Immature natural killer cell (primary cell): ENCODE measurements around the gene PRKCI. TPM values are rescaled to one million over a fixed set of nuclear protein-coding genes. Genes with fewer than 3 reads are reported as not detected.
A peak's percentile ranks its signal among the peaks of the same experiment; 100 is the strongest.
"Not testable (repeated sequence)": the region's sequence is repeated elsewhere in the genome, so short reads cannot be mapped to it uniquely, and the experiment has no call there.

Experiments
- DNase-seq, 3 donors: peaks; one replicate each; pipeline ENCODE4 v3.0.0; 2022; ENCODE audit warnings: mixed read lengths in 1 of 3
- H3K27ac Mint-ChIP-seq, 6 donors: one replicate each; pipeline ENCODE4 v1.8.0; 2020; ENCODE audit warnings: mixed read lengths in 6 of 6, mild to moderate bottlenecking in 5 of 6, inconsistent platforms in 4 of 6, moderate library complexity in 3 of 6
- H3K27me3 Mint-ChIP-seq, 3 donors: one replicate each; pipeline ENCODE4 v1.8.0; 2020 to 2021; ENCODE audit warnings: low read depth in 3 of 3, mild to moderate bottlenecking in 3 of 3, mixed read lengths in 3 of 3, moderate library complexity in 3 of 3, inconsistent platforms in 1 of 3
- H3K36me3 Mint-ChIP-seq, 3 donors: one replicate each; pipeline ENCODE4 v1.8.0; 2020; ENCODE audit warnings: mixed read lengths in 3 of 3, inconsistent platforms in 2 of 3, mild to moderate bottlenecking in 2 of 3
- H3K4me1 Mint-ChIP-seq, 2 donors: one replicate each; pipeline ENCODE4 v1.8.0; 2020; ENCODE audit warnings: inconsistent platforms in 2 of 2, mild to moderate bottlenecking in 2 of 2, mixed read lengths in 2 of 2, moderate library complexity in 1 of 2
- H3K4me3 Mint-ChIP-seq, 5 donors: one replicate each; pipeline ENCODE4 v1.8.0; 2020; ENCODE audit warnings: mild to moderate bottlenecking in 5 of 5, mixed read lengths in 5 of 5, inconsistent platforms in 3 of 5, moderate library complexity in 3 of 5
- H3K9me3 Mint-ChIP-seq, 6 donors: one replicate each; pipeline ENCODE4 v1.8.0; 2020; ENCODE audit warnings: mild to moderate bottlenecking in 6 of 6, mixed read lengths in 6 of 6, inconsistent platforms in 4 of 6, moderate library complexity in 3 of 6
- polyA plus RNA-seq, 3 donors: library from polyadenylated mRNA; unstranded; fragments of 300-500 nt; fragmentation: Illumina TruSeq; gene quantifications; one replicate each; pipeline ENCODE4 v1.2.3, GENCODE V29; 2021

Gene PRKCI
- polyA plus RNA-seq, 3 donors from 2014 or later, result 6.8 to 15.4 (median 14.8) TPM

GRCh38 chr3:170240142-170240541 is 17.9 kb downstream of the PRKCI start:
- Mint-ChIP-seq H3K4me1 (no peaks in the 10 kb centered on the region), H3K36me3 (peaks cover 8 to 16% (median 13%) of the 10 kb centered on the region in 3 donors), H3K9me3 (no peaks in the 10 kb centered on the region), H3K4me3 (no peak overlapping the region), H3K27ac (no peak overlapping the region), H3K27me3 (peaks cover 0 to 2% (median 0%) of the 10 kb centered on the region in 3 donors)
- no peak for DNase-seq

- DNase-seq, result no peak
- no peaks in the 10 kb centered on the region for H3K4me1 Mint-ChIP-seq
- peaks cover 0 to 2% (median 0%) of the 10 kb centered on the region in 3 donors for H3K27me3 Mint-ChIP-seq
- H3K4me3 Mint-ChIP-seq, result no peak overlapping the region
- peaks cover 8 to 16% (median 13%) of the 10 kb centered on the region in 3 donors for H3K36me3 Mint-ChIP-seq
- no peak overlapping the region for H3K27ac Mint-ChIP-seq
- no peaks in the 10 kb centered on the region for H3K9me3 Mint-ChIP-seq
Observed at GRCh38 chr3:170240671-170241070, 18.4 kb downstream of the PRKCI start.

GRCh38 chr3:170244576-170244975 is 22.4 kb downstream of the PRKCI start:
- no peak for DNase-seq
- Mint-ChIP-seq H3K27me3 (peaks cover 0 to 2% (median 0%) of the 10 kb centered on the region in 3 donors), H3K36me3 (peaks cover 6 to 15% (median 8%) of the 10 kb centered on the region in 3 donors), H3K4me1 (peaks cover 0 to 1% of the 10 kb centered on the region in 2 donors), H3K27ac (no peak overlapping the region), H3K4me3 (no peak overlapping the region), H3K9me3 (no peaks in the 10 kb centered on the region)

GRCh38 chr3:170247875-170248274 is 25.7 kb downstream of the PRKCI start:
- no peaks in the 10 kb centered on the region for H3K9me3 Mint-ChIP-seq
- no peak overlapping the region for H3K4me3 Mint-ChIP-seq
- H3K4me1 Mint-ChIP-seq, result peaks cover 0 to 1% of the 10 kb centered on the region in 2 donors
- H3K36me3 Mint-ChIP-seq, result peaks cover 7 to 18% (median 8%) of the 10 kb centered on the region in 3 donors
- peaks cover 0 to 2% (median 0%) of the 10 kb centered on the region in 3 donors for H3K27me3 Mint-ChIP-seq
- no peak overlapping the region for H3K27ac Mint-ChIP-seq
- no peak for DNase-seq

- Mint-ChIP-seq H3K27me3 (no peaks in the 10 kb centered on the region), H3K4me1 (peaks cover 0 to 4% of the 10 kb centered on the region in 2 donors), H3K36me3 (peaks cover 9 to 32% (median 18%) of the 10 kb centered on the region in 3 donors), H3K27ac (no peak overlapping the region), H3K4me3 (no peak overlapping the region), H3K9me3 (peaks cover 0 to 2% (median 0%) of the 10 kb centered on the region in 6 donors)
- no peak for DNase-seq
Observed at GRCh38 chr3:170256597-170256996, 34.4 kb downstream of the PRKCI start.

- Mint-ChIP-seq H3K4me1 (peaks cover 0 to 4% of the 10 kb centered on the region in 2 donors), H3K9me3 (peaks cover 0 to 2% (median 0%) of the 10 kb centered on the region in 6 donors), H3K27me3 (no peaks in the 10 kb centered on the region), H3K36me3 (peaks cover 9 to 32% (median 18%) of the 10 kb centered on the region in 3 donors), H3K4me3 (no peak overlapping the region), H3K27ac (no peak overlapping the region)
- DNase-seq, result no peak
Observed at GRCh38 chr3:170257145-170257544, 34.9 kb downstream of the PRKCI start.

- Mint-ChIP-seq H3K27ac (no peak overlapping the region), H3K4me3 (no peak overlapping the region), H3K27me3 (no peaks in the 10 kb centered on the region), H3K36me3 (peaks cover 10 to 27% (median 17%) of the 10 kb centered on the region in 3 donors), H3K9me3 (peaks cover 0 to 2% (median 0%) of the 10 kb centered on the region in 6 donors), H3K4me1 (peaks cover 0 to 4% of the 10 kb centered on the region in 2 donors)
- no peak for DNase-seq
Observed at GRCh38 chr3:170258105-170258487, 35.9 kb downstream of the PRKCI start.

GRCh38 chr3:170259907-170260306 is 37.7 kb downstream of the PRKCI start:
- H3K27me3 Mint-ChIP-seq, result no peaks in the 10 kb centered on the region
- H3K36me3 Mint-ChIP-seq, result peaks cover 9 to 26% (median 22%) of the 10 kb centered on the region in 3 donors
- H3K27ac Mint-ChIP-seq, result no peak overlapping the region
- peaks cover 0 to 4% of the 10 kb centered on the region in 2 donors for H3K4me1 Mint-ChIP-seq
- DNase-seq, result no peak
- H3K9me3 Mint-ChIP-seq, result peaks cover 0 to 2% (median 0%) of the 10 kb centered on the region in 6 donors
- no peak overlapping the region for H3K4me3 Mint-ChIP-seq

GRCh38 chr3:170267793-170268192 is 45.6 kb downstream of the PRKCI start:
- no peak for DNase-seq
- H3K36me3 Mint-ChIP-seq, result peaks cover 16 to 25% (median 23%) of the 10 kb centered on the region in 3 donors
- H3K27ac Mint-ChIP-seq, result no peak overlapping the region
- no peaks in the 10 kb centered on the region for H3K9me3 Mint-ChIP-seq
- no peaks in the 10 kb centered on the region for H3K4me1 Mint-ChIP-seq
- peaks cover 0 to 2% (median 0%) of the 10 kb centered on the region in 3 donors for H3K27me3 Mint-ChIP-seq
- H3K4me3 Mint-ChIP-seq, result no peak overlapping the region

- not testable (repeated sequence) for H3K4me3 Mint-ChIP-seq, DNase-seq
- H3K36me3 Mint-ChIP-seq, result peaks cover 19 to 26% (median 24%) of the 10 kb centered on the region in 3 donors
Observed at GRCh38 chr3:170269673-170270254, 47.5 kb downstream of the PRKCI start.

GRCh38 chr3:170270282-170270881 is 48.2 kb downstream of the PRKCI start:
- Mint-ChIP-seq H3K36me3 (peaks cover 19 to 26% (median 26%) of the 10 kb centered on the region in 3 donors), H3K27ac (no peak overlapping the region), H3K4me1 (no peaks in the 10 kb centered on the region), H3K27me3 (peaks cover 0 to 2% (median 0%) of the 10 kb centered on the region in 3 donors), H3K4me3 (no peak overlapping the region), H3K9me3 (no peaks in the 10 kb centered on the region)
- no peak for DNase-seq

More at GRCh38 chr3:170269673-170270254, 47.5 kb downstream of the PRKCI start:
- H3K27me3 Mint-ChIP-seq, H3K4me1 Mint-ChIP-seq, H3K9me3 Mint-ChIP-seq, H3K27ac Mint-ChIP-seq: not testable (repeated sequence)

- Mint-ChIP-seq H3K4me3 (no peak overlapping the region), H3K27me3 (peaks cover 0 to 9% (median 0%) of the 10 kb centered on the region in 3 donors), H3K4me1 (peaks cover 20% of the 10 kb centered on the region in 2 donors), H3K9me3 (no peaks in the 10 kb centered on the region), H3K36me3 (peaks cover 23 to 41% (median 26%) of the 10 kb centered on the region in 3 donors), H3K27ac (no peak overlapping the region)
- no peak for DNase-seq
Observed at GRCh38 chr3:170274641-170275040, 52.4 kb downstream of the PRKCI start.

- H3K4me1 Mint-ChIP-seq, result peaks cover 20% of the 10 kb centered on the region in 2 donors
- peaks cover 0 to 9% (median 0%) of the 10 kb centered on the region in 3 donors for H3K27me3 Mint-ChIP-seq
- H3K27ac Mint-ChIP-seq, result peak overlapping the region in 1 of 6 donors; percentile 40
- H3K36me3 Mint-ChIP-seq, result peaks cover 19 to 36% (median 28%) of the 10 kb centered on the region in 3 donors
- H3K9me3 Mint-ChIP-seq, result no peaks in the 10 kb centered on the region
- no peak overlapping the region for H3K4me3 Mint-ChIP-seq
- DNase-seq, result no peak
Observed at GRCh38 chr3:170275832-170276231, 53.6 kb downstream of the PRKCI start.

- peak; percentile 12 to 40 (median 36) for DNase-seq
- Mint-ChIP-seq H3K4me1 (peaks cover 20% of the 10 kb centered on the region in 2 donors), H3K4me3 (peak overlapping the region; percentile 77 to 92 (median 86)), H3K36me3 (peaks cover 10 to 36% (median 19%) of the 10 kb centered on the region in 3 donors), H3K27ac (peak overlapping the region; percentile 55 to 92 (median 79))
- H3K27me3 Mint-ChIP-seq, H3K9me3 Mint-ChIP-seq: not testable (repeated sequence)
Observed at GRCh38 chr3:170277311-170277710, 55.1 kb downstream of the PRKCI start.
